Esophagus muscularis mucosa (tissue), 4 donors: ENCODE results near the gene TGFBRAP1. TPM values are rescaled to one million over a fixed set of nuclear protein-coding genes. Genes with fewer than 3 reads are reported as not detected.

Experiments used
- DNase-seq: peaks from one replicate; pipeline ENCODE4 v3.0.0-alpha.2; 2017; ENCODE audit errors: extremely low spot score
- H3K27ac ChIP-seq, 4 donors: fragments of 200-600 bp; sonication (generic); replicated peaks in 1 of 4; 1 replicate in 3 of 4; 2 replicates in 1 of 4; pipeline ENCODE4 v1.5.1; 2016 to 2019; ENCODE audit warnings: mild to moderate bottlenecking in 1 of 4
- H3K27me3 ChIP-seq, 4 donors: fragments of 200-600 bp; sonication (generic); one replicate each; pipeline versions ENCODE4 v1.5.1 to v1.6.0; 2016 to 2019
- H3K36me3 ChIP-seq, 4 donors: fragments of 200-600 bp; sonication (generic); one replicate each; pipeline ENCODE4 v1.5.1; 2016 to 2019
- H3K4me1 ChIP-seq, 4 donors: fragments of 200-600 bp; sonication (generic); one replicate each; pipeline ENCODE4 v1.5.1; 2016 to 2019
- H3K4me3 ChIP-seq, 4 donors: fragments of 200-600 bp; sonication (generic); 1 replicate in 2 of 4; 2 replicates in 2 of 4; pipeline ENCODE4 v1.5.1; 2016 to 2019; ENCODE audit warnings: mild to moderate bottlenecking in 4 of 4, moderate library complexity in 1 of 4
- H3K9me3 ChIP-seq, 4 donors: fragments of 200-600 bp; sonication (generic); 1 replicate in 3 of 4; 2 replicates in 1 of 4; pipeline ENCODE4 v1.5.1; 2016 to 2019
- CTCF ChIP-seq, 3 experiments: fragments of 200-600 bp in 2 of 3; fragments of 450-650 bp in 1 of 3; sonication (generic) in 2 of 3; IDR thresholded peaks; one replicate each; pipeline ENCODE4 v1.5.1; 2017 to 2019; ENCODE audit warnings: antibody characterized with exemption in 3 of 3, mild to moderate bottlenecking in 2 of 3, moderate library complexity in 1 of 3
- EP300 ChIP-seq: sonication (generic); formaldehyde crosslinking; IDR thresholded peaks from one replicate; pipeline ENCODE4 v1.6.1; 2017; ENCODE audit warnings: antibody characterized with exemption
- POLR2A ChIP-seq: fragments of 450-650 bp; IDR thresholded peaks from one replicate; pipeline ENCODE4 v1.6.1; 2017; ENCODE audit warnings: antibody characterized with exemption, moderate library complexity, mild to moderate bottlenecking, low read depth
- POLR2AphosphoS5 ChIP-seq, 2 donors: sonication (generic); formaldehyde crosslinking; IDR thresholded peaks; one replicate each; pipeline ENCODE4 v1.6.1; 2017; ENCODE audit warnings: antibody characterized with exemption in 2 of 2
- WGBS: methylation state at CpG from one replicate; pipeline ENCODE4 v1.1.5; 2018; 5-methylcytosine and 5-hydroxymethylcytosine counted together
- intact Hi-C: fragments of 100-400 bp; cut with DNase I; formaldehyde crosslinking; loops from one replicate; pipeline ENCODE4 v1.15.1; 2023
- total RNA-seq, 4 donors: library from RNA; depleted of rRNA; stranded (reverse); fragments of >200 nt; gene quantifications; one replicate each; pipeline versions ENCODE4 v1.1.0 to v1.2.1, GENCODE V29; 2016

The TGFBRAP1 gene
- total RNA-seq, 4 donors from 2014 or later: 20.8 to 34.4 (median 27.9) TPM

GRCh38 chr2:105299290-105299689, 30.2 kb downstream of the TGFBRAP1 start:
- WGBS: 98% methylated on average over 4 of the region's 5 CpGs
- Histone ChIP-seq H3K4me1 (peaks cover 0 to 3% (median 0%) of the 10 kb centered on the region in 4 donors), H3K27me3 (no peaks in the 10 kb centered on the region), H3K9me3 (no peaks in the 10 kb centered on the region), H3K27ac (no peak overlapping the region), H3K36me3 (peaks cover 29 to 52% (median 31%) of the 10 kb centered on the region in 4 donors), H3K4me3 (no peak overlapping the region)
- intact Hi-C loops: no loop called here
- DNase-seq: no peak
- TF ChIP-seq CTCF (IDR thresholded peaks at IDR 0.05) (no peak), POLR2AphosphoS5 (IDR thresholded peaks at IDR 0.05) (no peak)

- DNase-seq: no peak
- intact Hi-C loops: no loop called here
- no peak for TF ChIP-seq POLR2A
- TF ChIP-seq POLR2AphosphoS5 (IDR thresholded peaks at IDR 0.05): no peak
- TF ChIP-seq CTCF (IDR thresholded peaks at IDR 0.05): no peak
- TF ChIP-seq EP300: no peak
- no peaks in the 10 kb centered on the region for H3K9me3 ChIP-seq
- peaks cover 35 to 60% (median 39%) of the 10 kb centered on the region in 4 donors for H3K36me3 ChIP-seq
- no peaks in the 10 kb centered on the region for H3K27me3 ChIP-seq
- no peak overlapping the region for H3K27ac ChIP-seq
- H3K4me3 ChIP-seq: no peak overlapping the region
- peaks cover 0 to 2% (median 0%) of the 10 kb centered on the region in 4 donors for H3K4me1 ChIP-seq
- 98% methylated on average over 3 of the region's 3 CpGs for WGBS
Measured at GRCh38 chr2:105298017-105298416, 31.5 kb downstream of the TGFBRAP1 start.

- WGBS: 90% methylated on average over 7 of the region's 7 CpGs
- Histone ChIP-seq H3K9me3 (no peaks in the 10 kb centered on the region), H3K4me3 (no peak overlapping the region), H3K27me3 (no peaks in the 10 kb centered on the region), H3K36me3 (peaks cover 35 to 67% (median 42%) of the 10 kb centered on the region in 4 donors), H3K4me1 (no peaks in the 10 kb centered on the region), H3K27ac (no peak overlapping the region)
- intact Hi-C loops: no loop called here
- TF ChIP-seq POLR2AphosphoS5 (IDR thresholded peaks at IDR 0.05) (no peak), EP300 (no peak), CTCF (IDR thresholded peaks at IDR 0.05) (no peak), POLR2A (no peak)
- no peak for DNase-seq
Measured at GRCh38 chr2:105297216-105297615, 32.3 kb downstream of the TGFBRAP1 start.

GRCh38 chr2:105296017-105296611, 33.4 kb downstream of the TGFBRAP1 start:
- no peak overlapping the region for H3K27ac ChIP-seq
- DNase-seq: no peak
- no peaks in the 10 kb centered on the region for H3K4me1 ChIP-seq
- H3K27me3 ChIP-seq: no peaks in the 10 kb centered on the region
- no peak for TF ChIP-seq EP300
- no peak for TF ChIP-seq CTCF (IDR thresholded peaks at IDR 0.05)
- no peak for TF ChIP-seq POLR2AphosphoS5 (IDR thresholded peaks at IDR 0.05)
- TF ChIP-seq POLR2A: no peak
- no peaks in the 10 kb centered on the region for H3K9me3 ChIP-seq
- intact Hi-C loops: no loop called here
- H3K4me3 ChIP-seq: no peak overlapping the region
- WGBS: 89% methylated on average over 7 of the region's 7 CpGs
- peaks cover 35 to 78% (median 51%) of the 10 kb centered on the region in 4 donors for H3K36me3 ChIP-seq
